ENCODE results near the gene GDAP2. TPM values are rescaled to one million over a fixed set of nuclear protein-coding genes. Genes with fewer than 3 reads are reported as not detected.

Gene GDAP2
- total and polyA plus RNA-seq, 4 donors, result 5.1 to 52.2 (median 17.2) TPM

GRCh38 chr1:117877823-117878222 is 51.6 kb downstream of the GDAP2 start:
- H3K27me3 ChIP-seq (ENCODE audit: control insufficient read depth in 3 of 3, insufficient read depth in 3 of 3, low read length in 2 of 3), result no peaks in the 10 kb centered on the region
- no peak for ATAC-seq (ENCODE audit: insufficient read depth, low FRiP score)
- H3K4me3 ChIP-seq, result no peak overlapping the region
- H3K4me1 ChIP-seq (ENCODE audit: control insufficient read depth in 5 of 5, insufficient read depth in 5 of 5, low read length in 5 of 5), result no peaks in the 10 kb centered on the region
- H3K9ac ChIP-seq (ENCODE audit: insufficient read depth in 1 of 2, low read length in 2 of 2), result no peak overlapping the region
- no peak for DNase-seq
- H3K36me3 ChIP-seq (ENCODE audit: control insufficient read depth in 4 of 4, insufficient read depth in 4 of 4, low read length in 4 of 4), result peaks cover 15 to 30% (median 22%) of the 10 kb centered on the region in 4 donors
- peaks cover 0 to 4% (median 0%) of the 10 kb centered on the region in 4 donors for H3K9me3 ChIP-seq (ENCODE audit: control insufficient read depth in 4 of 4, insufficient read depth in 3 of 4, low read length in 3 of 4)
- WGBS, 2 donors, result 97 to 98% methylated on average over 1 of the region's 1 CpG
- H3K27ac ChIP-seq (ENCODE audit: low read depth in 1 of 2, low read length in 1 of 2), result no peak overlapping the region
- TF ChIP-seq CTCF (IDR thresholded peaks at IDR 0.05; ENCODE audit: control extremely low read depth, extremely low read depth), result no peak

- Histone ChIP-seq H3K36me3 (ENCODE audit: control insufficient read depth in 4 of 4, insufficient read depth in 4 of 4, low read length in 4 of 4) (peaks cover 23 to 33% (median 30%) of the 10 kb centered on the region in 4 donors), H3K4me3 (no peak overlapping the region), H3K27ac (ENCODE audit: low read depth in 1 of 2, low read length in 1 of 2) (no peak overlapping the region), H3K9me3 (ENCODE audit: control insufficient read depth in 4 of 4, insufficient read depth in 3 of 4, low read length in 3 of 4) (peaks cover 0 to 7% (median under 1%) of the 10 kb centered on the region in 4 donors), H3K27me3 (ENCODE audit: control insufficient read depth in 3 of 3, insufficient read depth in 3 of 3, low read length in 2 of 3) (no peaks in the 10 kb centered on the region), H3K9ac (ENCODE audit: insufficient read depth in 1 of 2, low read length in 2 of 2) (no peak overlapping the region), H3K4me1 (ENCODE audit: control insufficient read depth in 5 of 5, insufficient read depth in 5 of 5, low read length in 5 of 5) (no peaks in the 10 kb centered on the region)
- TF ChIP-seq CTCF (IDR thresholded peaks at IDR 0.05; ENCODE audit: control extremely low read depth, extremely low read depth), result no peak
- ATAC-seq (ENCODE audit: insufficient read depth, low FRiP score) (no peak), DNase-seq (no peak)
These were observed 58.4 kb downstream of the GDAP2 start for GRCh38 chr1:117871013-117871412.

- Histone ChIP-seq H3K9me3 (ENCODE audit: control insufficient read depth in 4 of 4, insufficient read depth in 3 of 4, low read length in 3 of 4) (peaks cover 0 to 2% (median 1%) of the 10 kb centered on the region in 4 donors), H3K9ac (ENCODE audit: insufficient read depth in 1 of 2, low read length in 2 of 2) (no peak overlapping the region), H3K36me3 (ENCODE audit: control insufficient read depth in 4 of 4, insufficient read depth in 4 of 4, low read length in 4 of 4) (peaks cover 6 to 23% (median 8%) of the 10 kb centered on the region in 4 donors), H3K27me3 (ENCODE audit: control insufficient read depth in 3 of 3, insufficient read depth in 3 of 3, low read length in 2 of 3) (no peaks in the 10 kb centered on the region), H3K27ac (ENCODE audit: low read depth in 1 of 2, low read length in 1 of 2) (no peak overlapping the region), H3K4me3 (no peak overlapping the region), H3K4me1 (ENCODE audit: control insufficient read depth in 5 of 5, insufficient read depth in 5 of 5, low read length in 5 of 5) (no peaks in the 10 kb centered on the region)
- ATAC-seq (ENCODE audit: insufficient read depth, low FRiP score) (no peak), DNase-seq (peak in 1 of 3 donors; percentile 4)
- TF ChIP-seq CTCF (IDR thresholded peaks at IDR 0.05; ENCODE audit: control extremely low read depth, extremely low read depth), result no peak
- WGBS, 2 donors, result 76 to 86% methylated on average over 2 of the region's 2 CpGs
These were observed 67.7 kb downstream of the GDAP2 start for GRCh38 chr1:117861694-117862093.
